ENCODE data around the gene CASKIN1.

DNA sequence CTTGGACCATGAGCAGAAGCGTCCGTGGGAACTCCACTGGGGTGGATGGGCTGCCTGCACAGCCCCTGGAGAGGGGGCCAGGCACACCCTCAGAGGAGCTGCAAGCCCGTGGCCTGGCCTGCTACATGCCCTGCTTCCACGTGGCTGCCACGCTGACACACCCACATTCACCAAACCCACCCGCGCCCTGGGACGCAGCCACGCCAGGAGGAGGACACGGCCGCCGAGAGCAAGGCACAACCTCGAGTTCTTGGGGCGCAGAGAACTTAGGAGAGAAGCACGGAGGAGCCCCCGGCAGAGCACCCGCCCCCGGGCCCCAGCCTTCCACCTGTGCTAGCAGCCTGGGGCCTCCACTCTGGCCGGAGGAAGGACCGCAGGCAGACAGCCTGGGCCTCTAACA, 18.8 kb downstream of the CASKIN1 start:
- TF ChIP-seq CEBPB (IDR thresholded peaks at IDR 0.05) (no peak), MAX (IDR thresholded peaks at IDR 0.05) (no peak), FOXM1 (IDR thresholded peaks at IDR 0.05; ENCODE audit: borderline replicate concordance, low read depth) (no peak), YY1 (IDR thresholded peaks at IDR 0.05; ENCODE audit: low read depth) (no peak), RAD21 (IDR thresholded peaks at IDR 0.05; ENCODE audit: low read depth) (no peak), ZBTB7A (IDR thresholded peaks at IDR 0.05; ENCODE audit: low read depth) (no peak), USF1 (IDR thresholded peaks at IDR 0.05) (no peak), NFIC (IDR thresholded peaks at IDR 0.05) (no peak), EP300 (IDR thresholded peaks at IDR 0.05; ENCODE audit: borderline replicate concordance) (no peak), EGR1 (IDR thresholded peaks at IDR 0.05) (no peak), TEAD4 (IDR thresholded peaks at IDR 0.05) (no peak), CREB1 (IDR thresholded peaks at IDR 0.05; ENCODE audit: low read depth) (no peak)

All from Ishikawa (cell line).